WTC11 (cell line): ENCODE results near the gene ABHD15. TPM values are rescaled to one million over a fixed set of nuclear protein-coding genes. Genes with fewer than 3 reads are reported as not detected.

Source experiments
- ATAC-seq: fragments of 200-7000 bp; cut with Tn5 transposase; 2 replicates; pipeline ENCODE4 v1.10.0; 2021; ENCODE audit warnings: mild to moderate bottlenecking, moderate library complexity
- CTCF ChIA-PET: fragments of 300-600 bp; sonication (Branson Sonifier 250); formaldehyde crosslinking; loops from one replicate; lab custom pipeline; 2021; ENCODE audit warnings: antibody characterized with exemption; lab: Charles Lee
- POLR2A ChIA-PET: fragments of 350-600 bp; sonication (Branson Sonifier 250); formaldehyde crosslinking; loops from one replicate; lab custom pipeline; 2021; ENCODE audit warnings: antibody characterized with exemption; lab: Charles Lee
- DNase-seq: peaks from one replicate; pipeline ENCODE4 v3.0.0; 2021; ENCODE audit warnings: low spot score
- H3K27ac Mint-ChIP-seq: 2 replicates; pipeline ENCODE4 v1.8.0; 2021; ENCODE audit warnings: mixed read lengths
- H3K27me3 Mint-ChIP-seq: 2 replicates; pipeline ENCODE4 v1.8.0; 2021; ENCODE audit warnings: low read depth, mild to moderate bottlenecking, moderate library complexity, mixed read lengths
- H3K36me3 Mint-ChIP-seq: 2 replicates; pipeline ENCODE4 v1.8.0; 2021; ENCODE audit warnings: mixed read lengths
- H3K4me1 Mint-ChIP-seq: 2 replicates; pipeline ENCODE4 v1.8.0; 2022; ENCODE audit warnings: mixed read lengths
- H3K4me3 Mint-ChIP-seq: 2 replicates; pipeline ENCODE4 v1.8.0; 2021; ENCODE audit warnings: mild to moderate bottlenecking, moderate library complexity, mixed read lengths
- H3K9me3 Mint-ChIP-seq: 2 replicates; pipeline ENCODE4 v1.8.0; 2021; ENCODE audit warnings: mixed read lengths
- ARID4B ChIP-seq: sonication (generic); formaldehyde crosslinking; IDR thresholded peaks from 2 replicates; pipeline ENCODE4 v1.8.0; 2023; ENCODE audit warnings: missing genetic modification reagents, mild to moderate bottlenecking, borderline replicate concordance
- E2F5 ChIP-seq: sonication (generic); formaldehyde crosslinking; IDR thresholded peaks from 2 replicates; pipeline ENCODE4 v1.8.1; 2022; ENCODE audit warnings: mild to moderate bottlenecking, moderate library complexity, missing genetic modification reagents
- ETV6 ChIP-seq: sonication (generic); formaldehyde crosslinking; IDR thresholded peaks from 2 replicates; pipeline ENCODE4 v1.8.1; 2022; ENCODE audit warnings: mild to moderate bottlenecking, missing genetic modification reagents
- FOXK1 ChIP-seq: sonication (generic); formaldehyde crosslinking; IDR thresholded peaks from 2 replicates; pipeline ENCODE4 v1.8.0; 2022; ENCODE audit warnings: mild to moderate bottlenecking, moderate library complexity, missing genetic modification reagents
- HMGXB4 ChIP-seq: sonication (generic); formaldehyde crosslinking; IDR thresholded peaks from 2 replicates; pipeline ENCODE4 v1.8.1; 2023; ENCODE audit warnings: mild to moderate bottlenecking, moderate library complexity, missing genetic modification reagents
- KAT7 ChIP-seq: sonication (generic); formaldehyde crosslinking; IDR thresholded peaks from 2 replicates; pipeline ENCODE4 v1.8.1; 2023; ENCODE audit warnings: missing genetic modification reagents, mild to moderate bottlenecking, borderline replicate concordance
- MAX ChIP-seq: sonication (generic); formaldehyde crosslinking; IDR thresholded peaks from 2 replicates; pipeline ENCODE4 v1.8.0; 2022; ENCODE audit warnings: mild to moderate bottlenecking, missing genetic modification reagents
- MLX ChIP-seq: sonication (generic); formaldehyde crosslinking; IDR thresholded peaks from 2 replicates; pipeline ENCODE4 v1.8.1; 2023; ENCODE audit warnings: mild to moderate bottlenecking, missing genetic modification reagents, moderate library complexity
- NFYB ChIP-seq: sonication (generic); formaldehyde crosslinking; conservative IDR thresholded peaks from 2 replicates; pipeline ENCODE4 v1.8.0; 2022; ENCODE audit warnings: low read depth, missing genetic modification reagents
- PRDM15 ChIP-seq: sonication (generic); formaldehyde crosslinking; IDR thresholded peaks from 2 replicates; pipeline ENCODE4 v1.8.0; 2022; ENCODE audit warnings: missing genetic modification reagents
- PREB ChIP-seq: sonication (generic); formaldehyde crosslinking; IDR thresholded peaks from 2 replicates; pipeline ENCODE4 v1.8.1; 2022; ENCODE audit warnings: mild to moderate bottlenecking, missing genetic modification reagents, moderate library complexity, borderline replicate concordance
- SOX15 ChIP-seq: fragments of 250-450 bp; sonication (Bioruptor Pico); IDR thresholded peaks from 2 replicates; pipeline ENCODE4 v1.9.0; 2021; ENCODE audit warnings: mild to moderate bottlenecking
- SP1 ChIP-seq: sonication (generic); formaldehyde crosslinking; conservative IDR thresholded peaks from 2 replicates; pipeline ENCODE4 v1.8.1; 2022; ENCODE audit warnings: missing genetic modification reagents
- ZMAT4 ChIP-seq: fragments of 250-450 bp; sonication (Bioruptor Pico); IDR thresholded peaks from 2 replicates; pipeline ENCODE4 v1.9.0; 2021; ENCODE audit warnings: mild to moderate bottlenecking
- ZNF423 ChIP-seq: fragments of 250-450 bp; sonication (Bioruptor Pico); IDR thresholded peaks from 2 replicates; pipeline ENCODE4 v2.1.2; 2022; ENCODE audit warnings: mild to moderate bottlenecking, moderate library complexity
- total RNA-seq: library from RNA; stranded (reverse); gene quantifications from 3 replicates; pipeline ENCODE4 v1.2.3, GENCODE V29; 2021

Gene ABHD15
- total RNA-seq, 1 experiment from 2014 or later: 2.8 TPM

- no peak for ATAC-seq
- H3K4me1 Mint-ChIP-seq: peaks cover 16% of the 10 kb centered on the region
- POLR2A ChIA-PET: no interaction called here
- H3K9me3 Mint-ChIP-seq: no peaks in the 10 kb centered on the region
- H3K27me3 Mint-ChIP-seq: peaks cover 37% of the 10 kb centered on the region
- CTCF ChIA-PET: interaction anchor here (1.0 to 11.4 kb wide), 7 partner anchors 11 to 452 kb away, joined by 3 to 112 read pairs (median 9); partner anchors contain the start of gene ANKRD13B
- peaks cover 4% of the 10 kb centered on the region; the same call in 1 of the 2 replicates for H3K36me3 Mint-ChIP-seq
- H3K4me3 Mint-ChIP-seq: peak overlapping the region; percentile 82
- 0 out of 2 replicates have a peak, but pooled peaks have one; percentile 4 for TF ChIP-seq MAX (CRISPR knock-in tag)
- TF ChIP-seq ZNF423 (CRISPR knock-in tag): no peak
- TF ChIP-seq, all 79 proteins: peak for 1
- peak; percentile 4 for DNase-seq
- H3K27ac Mint-ChIP-seq: no peak overlapping the region
Observed at GRCh38 chr17:29569245-29569950, 2.6 kb upstream of the ABHD15 start.

GRCh38 chr17:29568331-29569244, 1.8 kb upstream of the ABHD15 start, which contains the start of gene TP53I13:
Gene TP53I13 (plus strand): TSS chr17:29568701. CDS start chr17:29568759, 58 bp downstream.
- POLR2A ChIA-PET: interaction anchor here (1.3 to 1.6 kb wide), 2 partner anchors 23 to 29 kb away, joined by 5 to 10 read pairs; no protein-coding TSS in a partner anchor
- H3K27ac Mint-ChIP-seq: peak within 1 kb of the TSS; percentile 95
- peaks cover 16% of the 10 kb centered on the region for H3K4me1 Mint-ChIP-seq
- H3K4me3 Mint-ChIP-seq: peak within 1 kb of the TSS; percentile 91
- H3K36me3 Mint-ChIP-seq: no peaks in the 10 kb centered on the region
- peak; percentile 89 for DNase-seq
- CTCF ChIA-PET: interaction anchor here (1.0 to 11.4 kb wide), 10 partner anchors 13 to 199 kb away, joined by 3 to 112 read pairs (median 8); partner anchors contain the start of gene ANKRD13B
- H3K9me3 Mint-ChIP-seq: no peaks in the 10 kb centered on the region
- ATAC-seq: peak; percentile 50
- H3K27me3 Mint-ChIP-seq: peaks cover 44% of the 10 kb centered on the region
- no peak for TF ChIP-seq ZMAT4 (CRISPR knock-in tag)
- peak; percentile 69; the same call in 1 of the 2 replicates for TF ChIP-seq HMGXB4 (CRISPR knock-in tag)
- peak; percentile 41; the same call in 1 of the 2 replicates for TF ChIP-seq MAX (CRISPR knock-in tag)
- TF ChIP-seq FOXK1 (CRISPR knock-in tag): peak; percentile 15; the same call in 1 of the 2 replicates
- TF ChIP-seq ETV6 (CRISPR knock-in tag): peak; percentile 8; the same call in 1 of the 2 replicates
- peak; percentile 33; the same call in 1 of the 2 replicates for TF ChIP-seq E2F5 (CRISPR knock-in tag)
- TF ChIP-seq SOX15: no peak
- TF ChIP-seq MLX (CRISPR knock-in tag): no peak
- 0 out of 2 replicates have a peak, but pooled peaks have one; percentile 54 for TF ChIP-seq KAT7 (CRISPR knock-in tag)
- TF ChIP-seq NFYB: no peak
- peak; percentile 78 for TF ChIP-seq PRDM15
- TF ChIP-seq ARID4B (CRISPR knock-in tag): no peak
- TF ChIP-seq SP1: peak; percentile 75
- no peak for TF ChIP-seq PREB (CRISPR knock-in tag)
